Caco-2 (cell line): Measurements from ENCODE around the gene ACTR6. TPM values are rescaled to one million over a fixed set of nuclear protein-coding genes. Genes with fewer than 3 reads are reported as not detected.

Experiments used
- BruUV-seq: library from RNA; stranded (reverse); fragments of 400-500 nt; replicated peaks from 2 replicates; lab custom pipeline; 2021; lab: Mats Ljungman, UMichigan
- CTCF ChIA-PET: fragments of 300-600 bp; sonication (Branson Sonifier 250); formaldehyde crosslinking; loops from one replicate; lab custom pipeline; 2022; ENCODE audit warnings: antibody characterized with exemption; lab: Charles Lee
- POLR2A ChIA-PET: fragments of 300-600 bp; sonication (Branson Sonifier 250); formaldehyde crosslinking; loops from one replicate; lab custom pipeline; 2022; ENCODE audit warnings: antibody characterized with exemption; lab: Charles Lee
- DNase-seq, 2 experiments: peaks; one replicate each; pipeline versions ENCODE4 v3.0.0 to v3.0.0-alpha.2; 2020 to 2022
- H3K27me3 ChIP-seq: replicated peaks from 2 replicates; pipeline ENCODE4 v1.6.0; 2011; ENCODE audit warnings: low read length; ENCODE audit not compliant: control insufficient read depth, insufficient read depth
- H3K36me3 ChIP-seq: 2 replicates; pipeline ENCODE4 v1.5.1; 2011; ENCODE audit warnings: low read length; ENCODE audit not compliant: control insufficient read depth, insufficient read depth
- H3K4me1 ChIP-seq: fragments of 250-450 bp; sonication (Bioruptor Pico); 2 replicates; pipeline ENCODE4 v1.5.1; 2020; ENCODE audit warnings: mild to moderate bottlenecking
- H3K4me3 ChIP-seq: 2 replicates; pipeline ENCODE4 v1.5.1; 2011; ENCODE audit warnings: low read depth, mild to moderate bottlenecking, control low read depth, low read length
- H3K9me3 ChIP-seq: fragments of 250-450 bp; sonication (Bioruptor Pico); 2 replicates; pipeline ENCODE4 v1.5.1; 2020; ENCODE audit warnings: mild to moderate bottlenecking, moderate library complexity
- H3K27ac Mint-ChIP-seq: one replicate; pipeline ENCODE4 v1.8.0; 2022; ENCODE audit warnings: mixed read lengths; ENCODE audit not compliant: unreplicated experiment
- H3K27me3 Mint-ChIP-seq: one replicate; pipeline ENCODE4 v1.8.0; 2022; ENCODE audit warnings: mixed read lengths; ENCODE audit not compliant: insufficient read depth, unreplicated experiment
- H3K36me3 Mint-ChIP-seq: one replicate; pipeline ENCODE4 v1.8.0; 2022; ENCODE audit warnings: mild to moderate bottlenecking, mixed read lengths; ENCODE audit not compliant: insufficient read depth, unreplicated experiment
- H3K4me1 Mint-ChIP-seq: one replicate; pipeline ENCODE4 v1.8.0; 2022; ENCODE audit warnings: low read depth, mixed read lengths; ENCODE audit not compliant: unreplicated experiment
- H3K4me3 Mint-ChIP-seq: one replicate; pipeline ENCODE4 v1.8.0; 2022; ENCODE audit warnings: mild to moderate bottlenecking, moderate library complexity, mixed read lengths; ENCODE audit not compliant: unreplicated experiment
- H3K9me3 Mint-ChIP-seq: one replicate; pipeline ENCODE4 v1.8.0; 2022; ENCODE audit warnings: mixed read lengths; ENCODE audit not compliant: unreplicated experiment
- CTCF ChIP-seq, 2 experiments: fragments of 200-600 bp in 1 of 2; IDR thresholded peaks; 1 replicate in 1 of 2; 2 replicates in 1 of 2; pipeline versions ENCODE4 v1.5.1 to v1.8.0; 2011 to 2022; ENCODE audit warnings: antibody characterized with exemption in 1 of 2, control low read depth in 1 of 2, inconsistent platforms in 1 of 2, low read depth in 1 of 2, low read length in 1 of 2, mild to moderate bottlenecking in 1 of 2, moderate library complexity in 1 of 2; ENCODE audit not compliant: insufficient read depth in 1 of 2, severe bottlenecking in 1 of 2, unreplicated experiment in 1 of 2
- intact Hi-C: fragments of 100-400 bp; cut with micrococcal nuclease; formaldehyde crosslinking; loops from one replicate; pipeline ENCODE4 v1.10.0; 2022; ENCODE audit not compliant: unreplicated experiment
- total RNA-seq: library from RNA; stranded (reverse); gene quantifications from 2 replicates; pipeline ENCODE4 v1.2.3, GENCODE V29; 2022

The ACTR6 gene
- total RNA-seq, 1 experiment from 2014 or later = 26.0 TPM

- Mint-ChIP-seq H3K4me3 (no peak overlapping the region), H3K4me1 (no peaks in the 10 kb centered on the region), H3K27me3 (no peaks in the 10 kb centered on the region), H3K9me3 (no peaks in the 10 kb centered on the region), H3K27ac (no peak overlapping the region), H3K36me3 (no peaks in the 10 kb centered on the region)
- DNase-seq = no peak
- intact Hi-C loops = no loop called here
- CTCF ChIA-PET = no interaction called here
- Histone ChIP-seq H3K36me3 (no peaks in the 10 kb centered on the region; the same call in 1 of the 2 replicates), H3K27me3 (no peaks in the 10 kb centered on the region), H3K9me3 (no peaks in the 10 kb centered on the region), H3K4me1 (no peaks in the 10 kb centered on the region), H3K4me3 (no peak overlapping the region)
- TF ChIP-seq CTCF (IDR thresholded peaks at IDR 0.05; ENCODE audit: insufficient read depth in 1 of 2, low read depth in 1 of 2, low read length in 1 of 2, severe bottlenecking in 1 of 2, unreplicated experiment in 1 of 2) = no peak
- no TSS peak for BruUV-seq
- POLR2A ChIA-PET = no interaction called here
These were observed 10.8 kb upstream of the ACTR6 start for GRCh38 chr12:100189636-100190394.

GRCh38 chr12:100193085-100193484 is 7.5 kb upstream of the ACTR6 start:
- Mint-ChIP-seq H3K4me3 (no peak overlapping the region), H3K27me3 (no peaks in the 10 kb centered on the region), H3K4me1 (no peaks in the 10 kb centered on the region), H3K9me3 (no peaks in the 10 kb centered on the region), H3K36me3 (peaks cover 8% of the 10 kb centered on the region), H3K27ac (no peak overlapping the region)
- BruUV-seq = no TSS peak
- no peak for DNase-seq
- TF ChIP-seq CTCF (IDR thresholded peaks at IDR 0.05; ENCODE audit: insufficient read depth in 1 of 2, low read depth in 1 of 2, low read length in 1 of 2, severe bottlenecking in 1 of 2, unreplicated experiment in 1 of 2) = no peak
- POLR2A ChIA-PET = no interaction called here
- CTCF ChIA-PET = no interaction called here
- Histone ChIP-seq H3K36me3 (no peaks in the 10 kb centered on the region; the same call in 1 of the 2 replicates), H3K27me3 (no peaks in the 10 kb centered on the region), H3K4me3 (no peak overlapping the region), H3K4me1 (no peaks in the 10 kb centered on the region; the same call in 1 of the 2 replicates), H3K9me3 (no peaks in the 10 kb centered on the region)
- intact Hi-C loops = no loop called here

GRCh38 chr12:100197486-100197885 is 3.1 kb upstream of the ACTR6 start:
- TF ChIP-seq CTCF (IDR thresholded peaks at IDR 0.05; ENCODE audit: insufficient read depth in 1 of 2, low read depth in 1 of 2, low read length in 1 of 2, severe bottlenecking in 1 of 2, unreplicated experiment in 1 of 2) = no peak
- CTCF ChIA-PET = no interaction called here
- no peaks in the 10 kb centered on the region for H3K4me1 Mint-ChIP-seq
- H3K9me3 Mint-ChIP-seq = no peaks in the 10 kb centered on the region
- BruUV-seq = no TSS peak
- POLR2A ChIA-PET = no interaction called here
- Histone ChIP-seq H3K9me3 (no peaks in the 10 kb centered on the region), H3K4me1 (peaks cover 7% of the 10 kb centered on the region), H3K27me3 (no peaks in the 10 kb centered on the region), H3K4me3 (no peak overlapping the region), H3K36me3 (no peaks in the 10 kb centered on the region; the same call in 1 of the 2 replicates)
- peaks cover 16% of the 10 kb centered on the region for H3K36me3 Mint-ChIP-seq
- intact Hi-C loops = no loop called here
- no peaks in the 10 kb centered on the region for H3K27me3 Mint-ChIP-seq
- no peak for DNase-seq
- H3K4me3 Mint-ChIP-seq = peak overlapping the region; percentile 88
- no peak overlapping the region for H3K27ac Mint-ChIP-seq
